Measurements from ENCODE around the gene SPNS2. TPM values are rescaled to one million over a fixed set of nuclear protein-coding genes. Genes with fewer than 3 reads are reported as not detected.

The SPNS2 gene
- total and polyA plus RNA-seq, 2 experiments from 2014 or later, result 1.0 to 1.6 TPM

DNA sequence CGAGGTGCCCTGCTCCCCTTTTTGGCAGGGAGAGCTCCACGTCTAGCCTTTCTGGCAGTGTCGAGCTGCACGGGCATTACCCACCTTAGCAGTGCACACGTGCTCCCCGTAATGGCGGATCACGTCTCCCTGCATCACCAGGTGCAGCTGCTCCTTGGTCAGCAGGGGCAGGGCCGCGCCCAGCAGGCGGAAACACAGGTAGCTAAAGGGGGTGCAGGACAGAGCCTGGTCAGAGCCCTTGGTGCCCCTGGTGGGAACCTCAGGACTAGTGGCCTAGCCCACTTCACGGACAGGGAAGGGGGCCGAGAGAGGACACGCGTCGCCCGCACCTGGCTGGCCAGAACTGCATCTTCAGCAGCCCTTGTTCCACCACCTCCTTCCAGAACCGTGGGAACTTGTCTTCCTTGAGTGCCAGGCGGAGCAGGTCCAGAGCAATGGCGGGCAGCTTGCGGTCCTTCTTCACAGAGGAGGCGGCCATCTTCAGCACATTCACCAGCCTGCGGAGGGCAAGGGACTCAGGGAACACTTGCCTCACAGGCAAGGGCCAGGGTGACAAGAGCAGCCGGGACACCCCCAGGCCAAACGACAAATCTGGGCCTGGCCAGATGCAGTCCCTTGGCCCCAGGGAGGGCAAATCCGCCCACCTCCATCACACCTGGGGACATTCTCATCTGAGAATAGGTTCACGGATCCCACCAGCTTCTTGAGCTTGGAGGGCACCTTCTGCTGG is 53.3 kb downstream of the SPNS2 start:
- no peak for DNase-seq (ENCODE audit: low read depth in 1 of 2, low spot score in 1 of 2)
- peaks cover 7% of the 10 kb centered on the region for H3K36me3 ChIP-seq
- no peak for TF ChIP-seq CTCF (IDR thresholded peaks at IDR 0.05; ENCODE audit: low read depth, low read length)
- H3K27me3 ChIP-seq, result no peaks in the 10 kb centered on the region
- no peak overlapping the region for H3K4me3 ChIP-seq
- no peaks in the 10 kb centered on the region for H3K9me3 ChIP-seq (ENCODE audit: low read depth)
- H3K4me1 ChIP-seq (ENCODE audit: low read depth), result peaks cover 5% of the 10 kb centered on the region
- H3K27ac ChIP-seq, result no peak overlapping the region

GRCh38 chr17:4553669-4554068 is 55.0 kb downstream of the SPNS2 start:
- Histone ChIP-seq H3K4me1 (ENCODE audit: low read depth) (peaks cover 5% of the 10 kb centered on the region), H3K27ac (no peak overlapping the region), H3K4me3 (no peak overlapping the region), H3K36me3 (peaks cover 4% of the 10 kb centered on the region), H3K9me3 (ENCODE audit: low read depth) (no peaks in the 10 kb centered on the region), H3K27me3 (no peaks in the 10 kb centered on the region)
- no peak for TF ChIP-seq CTCF (IDR thresholded peaks at IDR 0.05; ENCODE audit: low read depth, low read length)
- DNase-seq (ENCODE audit: low read depth in 1 of 2, low spot score in 1 of 2), result no peak

- H3K27ac ChIP-seq, result no peak overlapping the region
- TF ChIP-seq CTCF (IDR thresholded peaks at IDR 0.05; ENCODE audit: low read depth, low read length), result no peak
- no peak for DNase-seq (ENCODE audit: low read depth in 1 of 2, low spot score in 1 of 2)
These were observed 55.8 kb downstream of the SPNS2 start for GRCh38 chr17:4554441-4554996.

GRCh38 chr17:4554997-4555799 is 56.5 kb downstream of the SPNS2 start, which contains the start of gene MYBBP1A:
TSS of gene MYBBP1A (minus strand) at chr17:4555384. CDS start at chr17:4555324, 60 bp downstream.
- Histone ChIP-seq H3K4me3 (peak within 1 kb of the TSS; percentile 73), H3K27ac (peak within 1 kb of the TSS; percentile 73), H3K9me3 (ENCODE audit: low read depth) (no peaks in the 10 kb centered on the region), H3K4me1 (ENCODE audit: low read depth) (peaks cover 5% of the 10 kb centered on the region), H3K27me3 (no peaks in the 10 kb centered on the region), H3K36me3 (peaks cover 4% of the 10 kb centered on the region)
- DNase-seq (ENCODE audit: low read depth in 1 of 2, low spot score in 1 of 2), result peak; percentile 97 to 99
- peak; percentile 11 for TF ChIP-seq CTCF (IDR thresholded peaks at IDR 0.05; ENCODE audit: low read depth, low read length)

More at GRCh38 chr17:4554441-4554996, 55.8 kb downstream of the SPNS2 start:
- H3K36me3 ChIP-seq, result peaks cover 4% of the 10 kb centered on the region
- no peaks in the 10 kb centered on the region for H3K27me3 ChIP-seq
- peak overlapping the region; percentile 73 for H3K4me3 ChIP-seq
- H3K4me1 ChIP-seq (ENCODE audit: low read depth), result peaks cover 5% of the 10 kb centered on the region
- H3K9me3 ChIP-seq (ENCODE audit: low read depth), result no peaks in the 10 kb centered on the region

- peak overlapping the region; percentile 73 for H3K27ac ChIP-seq
- H3K27me3 ChIP-seq, result no peaks in the 10 kb centered on the region
- TF ChIP-seq CTCF (IDR thresholded peaks at IDR 0.05; ENCODE audit: low read depth, low read length), result no peak
- no peaks in the 10 kb centered on the region for H3K9me3 ChIP-seq (ENCODE audit: low read depth)
- peak overlapping the region; percentile 73 for H3K4me3 ChIP-seq
- DNase-seq (ENCODE audit: low read depth in 1 of 2, low spot score in 1 of 2), result no peak
- H3K36me3 ChIP-seq, result no peaks in the 10 kb centered on the region
- H3K4me1 ChIP-seq (ENCODE audit: low read depth), result peaks cover 5% of the 10 kb centered on the region
These were observed 57.4 kb downstream of the SPNS2 start for GRCh38 chr17:4555873-4556759.
